ENCODE data around the gene CNIH1.
"Not testable (repeated sequence)": the region's sequence is repeated elsewhere in the genome, so short reads cannot be mapped to it uniquely, and the experiment has no call there.

The CNIH1 gene

DNA sequence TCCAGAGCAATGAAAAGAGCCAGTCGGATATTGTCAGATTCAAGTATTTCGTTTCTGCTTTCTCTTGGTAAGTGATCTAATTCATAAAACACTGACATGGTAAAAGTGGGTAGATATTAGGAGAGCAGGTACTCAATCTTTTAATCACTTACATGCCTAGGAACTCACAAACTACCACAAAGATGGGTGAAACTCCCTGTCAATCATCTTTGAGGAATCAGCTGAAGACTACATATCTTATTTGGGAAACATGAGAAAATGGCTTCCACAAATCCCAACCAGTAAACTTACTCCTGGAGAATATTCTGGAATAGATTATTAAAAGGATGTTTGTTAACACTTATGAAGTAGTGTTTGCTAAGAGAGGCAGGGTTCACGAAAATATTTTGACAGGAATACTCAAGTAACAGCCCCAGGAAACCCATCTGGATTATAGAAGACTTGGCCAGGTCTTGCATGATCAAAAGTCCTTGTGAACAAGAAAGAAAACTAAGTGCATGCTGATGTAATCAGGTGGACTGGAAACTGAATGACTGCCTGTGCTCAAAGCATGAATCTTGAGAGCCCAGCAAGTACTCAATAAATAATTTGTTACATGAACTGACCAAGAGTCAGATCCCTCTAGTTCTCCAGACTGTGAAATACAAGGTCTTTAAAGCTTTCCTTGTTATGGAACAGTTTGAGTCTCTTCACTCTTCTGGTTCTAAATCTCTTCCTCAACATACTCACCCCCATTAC is 15.5 kb downstream of the CNIH1 start:
- DNase-seq, result no peak

DNA sequence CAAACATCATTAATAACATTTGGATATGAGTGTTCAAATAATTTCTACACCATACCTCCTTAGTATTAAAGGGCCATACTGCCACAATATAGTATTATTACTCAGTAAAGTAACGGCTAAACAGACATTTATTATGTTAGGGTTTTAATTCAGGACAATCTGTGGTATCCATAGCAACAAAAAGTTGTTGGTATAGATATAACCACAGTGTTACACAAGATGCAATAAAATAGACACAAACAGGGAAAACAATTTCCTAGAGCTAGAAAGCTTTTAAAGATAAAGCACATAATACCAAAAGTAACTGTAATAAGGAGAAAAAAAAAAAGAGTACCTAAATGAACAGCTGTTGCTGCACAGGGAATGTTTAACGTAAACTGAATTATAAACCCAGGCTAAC is 16.1 kb downstream of the CNIH1 start:
- DNase-seq, result no peak

DNA sequence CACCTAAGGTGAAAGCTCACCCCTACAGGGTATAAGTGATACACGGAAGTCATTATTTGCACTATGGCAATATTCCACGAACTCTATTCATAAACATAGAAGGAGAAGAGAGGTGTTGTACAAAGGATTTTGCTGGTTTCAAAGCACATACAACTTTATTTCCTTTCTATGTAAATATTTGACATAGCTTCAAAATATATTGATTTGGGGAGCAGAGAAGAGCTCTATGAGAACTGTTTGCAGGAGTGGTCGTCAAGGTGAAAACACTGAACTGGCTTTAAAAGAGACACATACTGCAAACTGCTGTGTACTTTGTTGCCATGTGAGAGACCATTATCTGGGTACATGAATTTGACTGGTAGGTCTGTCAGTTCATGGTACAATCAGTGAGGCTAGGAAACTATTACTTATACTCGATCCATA is 16.7 kb downstream of the CNIH1 start:
- no peak for DNase-seq

DNA sequence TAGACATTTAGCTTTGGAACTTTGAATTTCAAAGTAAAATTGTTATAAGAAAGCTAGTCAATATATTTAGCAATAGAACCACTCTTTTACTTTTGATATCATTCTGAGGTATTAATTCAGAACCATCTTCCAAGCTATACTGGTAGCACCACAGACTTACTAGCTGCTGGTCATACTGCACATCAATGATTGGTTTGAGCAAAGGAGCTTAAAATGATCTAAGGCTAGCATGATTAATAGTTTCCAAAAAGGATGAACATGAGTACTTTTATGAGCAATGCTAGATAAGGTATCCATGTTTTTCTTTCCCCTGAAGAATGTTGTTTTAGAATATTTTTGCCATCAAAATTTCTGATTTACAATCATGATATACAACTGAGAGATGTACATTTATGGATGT is 17.2 kb downstream of the CNIH1 start:
- DNase-seq, result no peak

DNA sequence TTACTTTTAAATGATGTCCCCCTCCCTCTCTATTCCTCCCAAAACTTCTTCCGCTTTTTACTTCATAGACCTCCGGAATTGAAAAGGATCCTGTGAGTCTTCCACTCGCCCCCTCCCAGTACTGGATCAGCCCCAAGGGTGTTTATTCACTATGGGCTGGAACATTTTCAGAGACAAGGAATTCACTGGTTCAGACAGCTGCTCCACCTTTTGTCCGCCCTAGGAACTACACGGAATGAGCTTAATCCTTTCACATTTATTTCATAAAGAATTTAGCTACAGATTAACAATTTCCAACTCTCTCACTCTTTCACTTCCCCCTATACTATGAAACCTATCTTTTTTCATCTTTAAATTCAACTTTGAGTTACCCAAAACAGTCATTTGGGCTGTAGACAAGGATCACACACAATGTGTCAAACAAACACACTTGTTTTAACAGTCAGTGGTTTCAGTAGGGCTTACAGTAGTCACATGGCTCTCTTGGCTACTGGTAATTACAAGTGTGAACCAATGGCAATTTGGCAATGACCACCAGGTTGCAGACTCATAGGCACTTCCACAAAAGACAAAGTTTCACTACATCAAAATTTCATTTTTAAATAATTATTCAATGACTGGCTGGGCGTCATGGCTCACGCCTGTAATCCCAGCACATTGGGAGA is 20.6 kb downstream of the CNIH1 start:
- DNase-seq, result no peak

DNA sequence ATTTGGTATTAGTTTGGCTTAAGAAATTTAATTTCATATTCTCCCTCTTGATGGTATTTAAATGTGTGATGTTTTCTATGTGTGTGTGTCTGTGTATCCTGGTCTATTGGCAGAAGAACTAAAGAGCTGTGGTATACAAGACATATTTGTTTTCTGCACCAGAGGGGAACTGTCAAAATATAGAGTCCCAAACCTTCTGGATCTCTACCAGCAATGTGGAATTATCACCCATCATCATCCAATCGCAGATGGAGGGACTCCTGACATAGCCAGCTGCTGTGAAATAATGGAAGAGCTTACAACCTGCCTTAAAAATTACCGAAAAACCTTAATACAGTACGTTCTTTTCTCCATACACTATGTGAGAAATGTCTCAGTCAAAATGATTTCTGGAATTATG is 29.8 kb downstream of the CNIH1 start:
- DNase-seq, result no peak

DNA sequence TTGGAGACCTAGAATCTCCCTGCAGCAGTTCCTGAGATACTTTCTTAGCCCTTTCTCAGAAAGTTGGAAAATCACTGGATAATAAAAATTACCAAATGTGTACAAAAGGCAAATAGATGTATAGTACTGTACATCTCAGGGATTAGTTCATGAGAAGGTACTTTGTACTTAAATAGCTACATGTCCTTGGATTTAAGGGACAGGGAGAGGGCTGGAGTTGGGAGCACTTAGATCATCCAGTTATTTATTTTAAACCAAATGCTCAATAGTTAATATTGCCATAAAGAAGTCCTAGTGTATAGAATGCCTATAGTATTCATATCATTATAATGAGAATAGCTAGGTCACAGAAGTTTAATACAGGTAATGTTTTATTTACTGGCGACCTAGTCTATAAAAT is 31.0 kb downstream of the CNIH1 start:
- DNase-seq, result no peak

DNA sequence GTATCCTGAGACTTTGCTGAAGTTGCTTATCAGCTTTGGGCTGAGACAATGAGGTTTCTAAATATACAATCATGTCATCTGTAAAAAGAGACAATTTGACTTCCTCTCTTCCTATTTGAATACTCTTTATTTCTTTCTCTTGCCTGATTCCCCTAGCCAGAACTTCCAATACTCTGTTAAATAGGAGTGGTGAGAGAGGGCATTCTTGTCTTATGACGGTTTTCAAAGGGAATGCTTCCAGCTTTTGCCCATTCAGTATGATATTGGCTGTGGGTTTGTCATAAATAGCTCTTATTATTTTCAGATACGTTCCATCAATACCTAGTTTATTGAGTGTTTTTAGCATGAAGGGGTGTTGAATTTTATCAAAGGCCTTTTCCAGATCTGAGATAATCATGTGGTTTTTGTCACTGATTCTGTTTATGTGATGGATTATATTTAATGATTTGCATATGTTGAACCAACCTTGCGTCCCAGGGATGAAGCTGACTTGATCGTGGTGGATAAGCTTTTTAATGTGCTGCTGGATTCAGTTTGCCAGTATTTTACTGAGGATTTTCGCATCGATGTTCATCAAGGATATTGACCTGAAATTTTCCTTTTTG is 37.7 kb downstream of the CNIH1 start:
- DNase-seq, result not testable (repeated sequence)

DNA sequence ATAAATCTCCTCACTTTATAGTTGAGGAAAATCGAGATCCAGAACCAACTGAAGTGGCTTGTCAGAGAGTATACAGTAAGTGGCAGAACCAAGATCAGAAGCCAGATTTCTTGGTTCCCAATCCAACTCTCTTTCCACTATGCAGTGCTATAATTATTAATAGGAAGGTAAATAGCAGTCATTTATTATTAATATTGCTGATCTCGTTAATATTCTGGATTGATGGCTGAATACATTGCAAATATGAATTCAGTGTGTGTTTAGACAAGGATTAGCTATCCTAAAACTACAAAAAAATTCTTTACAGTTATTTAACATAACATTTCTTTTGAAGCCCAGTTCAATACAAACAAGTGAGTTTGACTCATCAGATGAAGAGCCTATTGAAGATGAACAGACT is 41.6 kb downstream of the CNIH1 start:
- no peak for DNase-seq

DNA sequence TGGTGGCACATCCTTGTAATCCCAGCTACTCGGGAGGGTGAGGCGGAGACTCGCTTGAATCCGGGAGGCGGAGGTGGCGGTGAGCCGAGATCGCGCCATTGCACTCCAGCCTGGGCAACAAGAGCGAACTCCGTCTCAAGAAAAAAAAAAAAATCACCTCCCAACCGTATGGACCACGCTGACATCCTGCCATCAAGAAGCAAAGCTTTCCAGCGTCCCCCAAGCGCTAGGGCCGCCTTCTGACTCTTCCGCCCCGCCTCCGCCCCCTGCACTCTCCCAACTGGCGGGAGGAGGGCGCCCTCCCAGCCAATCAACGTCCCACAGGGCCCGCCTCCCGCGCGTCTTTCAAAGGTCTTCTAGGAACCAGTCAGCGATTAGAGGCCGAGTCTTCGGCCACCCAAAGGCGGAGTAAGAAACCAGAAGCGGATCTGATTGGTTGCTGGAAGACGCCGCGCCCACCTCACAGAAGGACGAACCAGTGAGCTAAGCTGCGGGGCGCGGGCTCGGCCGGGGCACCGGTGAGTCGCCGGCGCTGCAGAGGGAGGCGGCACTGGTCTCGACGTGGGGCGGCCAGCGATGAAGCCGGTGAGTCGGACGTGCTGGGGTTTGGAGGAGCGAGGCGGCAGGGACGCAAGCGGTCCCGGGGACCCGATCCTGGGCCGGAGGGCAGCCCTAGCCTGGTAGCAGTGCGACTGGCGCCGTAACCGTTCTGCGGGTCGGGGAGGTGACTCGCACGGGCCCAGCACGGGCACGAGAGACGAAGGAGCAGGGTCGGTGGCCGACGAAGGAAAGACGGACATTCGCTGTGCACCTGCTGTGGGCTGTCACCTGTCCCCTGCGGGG is 44.5 kb downstream of the CNIH1 start, which contains the start of gene CDKN3:
Gene CDKN3 (plus strand): TSS at position 515 of the 843 bp plus-strand sequence. CDS start 62 bp downstream, at position 577.
- peak; percentile 98 for DNase-seq

DNA sequence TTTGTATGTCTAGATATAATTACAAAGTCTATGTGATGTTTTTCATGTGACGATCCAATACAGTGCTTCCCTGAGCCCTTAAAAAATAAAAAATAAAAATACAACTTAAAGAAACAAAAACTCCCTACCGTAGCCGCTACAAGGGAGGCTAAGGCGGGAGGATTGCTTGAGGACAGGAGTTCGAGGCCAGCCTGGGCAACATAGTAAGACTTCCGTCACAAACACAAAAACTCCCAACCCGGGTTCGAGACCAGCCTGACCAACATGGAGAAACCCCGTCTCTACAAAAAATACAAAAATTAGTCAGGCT is 45.0 kb downstream of the CNIH1 start:
- no peak for DNase-seq

DNA sequence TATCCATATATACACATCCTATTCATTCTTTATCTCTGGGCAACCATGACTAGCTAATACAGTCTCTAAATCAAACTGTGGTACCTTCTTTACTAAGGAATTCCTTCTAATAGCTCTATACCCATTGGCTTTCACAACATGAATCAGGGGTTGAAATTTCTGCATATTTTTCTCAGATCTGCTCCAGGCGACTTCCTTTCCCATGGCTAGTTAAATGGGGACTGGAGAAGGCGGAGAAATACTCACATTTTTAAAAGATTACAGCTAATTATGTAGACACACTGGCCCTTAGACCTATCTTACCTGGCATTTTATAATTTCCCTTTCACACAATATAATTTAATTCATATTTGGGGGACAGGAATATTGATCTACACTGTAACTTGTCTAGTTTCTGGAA is 45.5 kb downstream of the CNIH1 start:
- no peak for DNase-seq

DNA sequence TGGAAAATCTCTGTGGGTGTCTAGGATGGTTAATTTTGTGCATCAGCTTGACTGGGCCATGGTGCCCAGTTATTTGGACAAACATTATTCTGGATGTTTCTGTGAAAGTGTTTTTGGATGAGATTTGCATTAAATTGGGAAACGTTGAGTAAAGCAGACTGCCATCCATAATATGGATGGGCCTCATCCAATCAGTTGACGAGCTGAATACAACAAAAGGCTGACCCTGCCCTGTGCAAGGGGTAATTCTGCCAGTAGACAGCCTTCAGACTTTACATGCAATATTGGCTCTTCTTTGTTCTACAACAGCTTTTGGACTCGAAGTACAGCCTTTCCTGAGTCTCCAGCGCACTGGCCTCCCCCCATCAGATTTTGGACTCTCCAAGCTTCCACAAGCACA is 45.9 kb downstream of the CNIH1 start:
- no peak for DNase-seq

DNA sequence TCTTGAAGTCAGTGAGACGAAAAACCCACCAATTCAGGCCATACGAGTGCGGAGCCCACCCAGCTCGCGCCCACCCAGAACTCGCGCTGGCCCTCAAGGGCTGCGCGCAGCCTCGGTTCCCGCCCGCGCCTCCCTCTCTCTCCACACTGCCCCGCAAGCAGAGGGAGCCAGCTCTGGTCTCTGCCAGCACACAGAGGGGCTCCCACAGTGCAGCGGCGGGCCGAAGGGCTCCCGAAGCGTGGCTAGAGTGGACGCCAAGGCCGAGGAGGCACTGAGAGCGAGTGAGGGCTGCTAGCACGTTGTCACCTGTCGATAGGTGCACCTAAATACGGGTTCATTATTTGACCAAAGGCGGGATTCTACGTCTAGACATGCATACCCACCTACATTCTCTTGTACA is 46.6 kb downstream of the CNIH1 start:
- no peak for DNase-seq

DNA sequence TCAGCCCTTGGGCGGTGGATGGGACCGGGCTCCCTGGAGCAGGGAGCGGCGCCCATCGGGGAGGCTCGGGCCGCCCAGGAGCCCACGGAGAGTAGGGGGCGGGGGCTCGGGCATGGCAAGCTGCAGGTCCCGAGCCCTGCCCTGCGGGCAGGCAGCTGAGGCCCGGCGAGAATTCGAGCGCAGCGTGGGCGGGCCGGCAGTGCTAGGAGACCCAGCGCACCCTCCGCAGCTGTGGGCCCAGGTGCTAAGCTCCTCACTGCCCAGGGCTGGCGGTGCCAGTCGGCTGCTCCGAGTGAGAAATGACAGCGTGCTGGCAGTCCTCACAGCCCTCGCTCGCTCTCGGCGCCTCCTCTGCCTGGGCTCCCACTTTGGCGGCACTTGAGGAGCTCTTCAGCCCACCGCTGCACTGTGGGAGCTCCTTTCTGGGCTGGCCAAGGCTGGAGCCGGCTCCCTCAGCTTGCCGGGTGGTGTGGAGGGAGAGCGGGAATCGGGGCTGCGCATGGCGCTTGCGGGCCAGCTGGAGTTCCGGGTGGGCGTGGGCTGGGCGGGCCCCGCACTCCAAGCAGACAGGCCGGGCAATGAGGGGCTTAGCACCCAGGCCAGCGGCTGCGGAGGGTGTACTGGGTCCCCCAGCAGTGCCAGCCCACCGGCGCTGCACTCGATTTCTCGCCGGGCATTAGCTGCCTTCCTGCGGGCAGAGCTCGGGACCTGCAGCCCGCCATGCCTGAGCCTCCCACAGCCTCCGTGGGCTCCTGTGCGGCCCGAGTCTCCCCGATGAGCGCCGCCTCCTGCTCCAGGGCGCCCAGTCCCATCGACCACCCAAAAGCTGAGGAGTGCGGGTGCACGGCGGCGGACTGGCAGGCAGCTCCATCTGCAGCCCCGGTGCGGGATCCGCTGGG is 47.9 kb downstream of the CNIH1 start:
- DNase-seq, result not testable (repeated sequence)

DNA sequence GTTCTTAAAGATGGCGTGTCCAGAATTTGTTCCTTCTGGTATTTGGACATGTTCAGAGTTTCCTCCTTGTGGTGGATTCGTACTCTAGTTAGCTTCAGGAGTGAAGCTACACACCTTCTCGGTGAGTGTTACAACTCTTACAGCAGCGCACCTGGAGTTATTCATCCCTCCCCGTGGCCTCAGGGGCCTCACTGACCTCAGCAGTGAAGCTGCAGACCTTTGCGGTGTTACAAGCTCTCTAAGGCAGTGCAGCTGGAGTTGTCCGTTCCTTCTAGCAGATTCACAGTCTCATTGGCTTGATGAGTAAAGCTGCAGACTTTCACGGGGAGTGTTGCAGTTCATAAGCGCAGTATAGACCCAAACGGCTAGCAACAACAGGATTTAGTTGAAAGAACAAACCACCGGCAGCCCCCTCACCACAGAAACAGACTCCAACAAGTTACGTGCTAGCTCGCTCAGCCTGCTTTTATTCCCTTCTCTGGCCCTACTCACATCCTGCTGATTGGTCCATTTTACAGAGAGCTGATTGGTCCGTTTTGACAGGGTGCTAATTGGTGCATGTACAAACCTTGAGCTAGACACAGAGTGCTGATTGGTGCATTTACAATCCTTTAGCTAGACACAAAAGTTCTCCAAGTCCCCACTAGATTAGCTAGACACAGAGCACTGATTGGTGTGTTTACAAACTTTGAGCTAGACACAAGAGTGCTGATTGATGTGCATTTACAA is 48.9 kb downstream of the CNIH1 start:
- DNase-seq, result no peak

DNA sequence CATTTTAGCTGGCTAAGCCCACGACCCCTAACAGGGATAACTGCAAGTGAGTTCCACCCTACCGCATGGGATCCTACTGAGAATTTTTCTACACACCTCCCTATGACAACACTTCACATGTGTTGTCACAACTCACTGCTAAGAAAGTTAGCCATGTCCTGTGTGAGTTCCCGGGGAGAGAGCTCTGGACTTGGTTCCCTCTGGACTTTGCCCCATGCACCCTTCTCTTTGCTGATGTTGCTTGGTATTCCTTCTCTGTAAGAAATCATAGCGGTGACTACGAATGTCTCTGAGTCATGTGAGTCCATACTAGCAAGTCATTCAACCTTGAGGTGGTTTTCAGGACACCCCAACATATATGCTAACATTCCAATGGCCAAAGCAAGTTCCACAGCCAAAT is 53.8 kb downstream of the CNIH1 start:
- DNase-seq, result no peak

DNA sequence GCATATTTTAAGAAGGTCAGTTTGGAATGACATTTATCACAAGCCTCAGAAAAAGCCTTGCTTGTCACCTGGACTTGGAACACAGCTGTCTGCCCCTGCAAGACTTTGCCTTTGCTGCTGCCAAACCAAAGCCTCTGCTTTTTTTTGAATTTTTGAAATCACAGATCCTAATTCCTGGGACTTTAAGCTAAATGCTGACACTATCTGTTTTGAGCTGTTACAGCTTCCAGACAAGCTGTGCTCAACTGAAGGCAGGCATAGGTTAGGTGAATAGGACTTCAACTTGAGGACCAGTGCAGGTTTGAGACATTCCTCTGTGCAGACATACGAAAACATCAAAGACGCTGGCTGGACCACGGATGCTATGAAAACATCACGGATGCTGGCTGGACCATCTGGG is 55.6 kb downstream of the CNIH1 start:
- DNase-seq, result no peak

DNA sequence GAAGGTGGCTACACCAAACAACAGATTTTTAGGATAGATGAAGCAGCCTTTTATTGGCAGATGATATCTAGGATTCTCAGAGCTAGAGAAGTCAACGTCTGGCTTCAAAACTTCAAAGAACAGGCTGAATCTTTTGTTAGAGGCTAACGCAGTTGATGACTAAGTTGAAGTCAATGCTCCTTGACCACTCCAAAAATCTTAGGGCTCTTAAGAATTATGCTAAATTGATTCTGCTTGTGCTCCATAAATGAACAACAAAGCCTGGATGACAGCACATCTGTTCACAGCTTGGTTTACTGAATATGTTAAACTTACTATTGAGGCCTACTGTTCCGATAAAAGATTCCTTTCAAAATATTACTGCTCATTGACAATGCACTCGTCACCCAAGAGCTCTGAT is 57.3 kb downstream of the CNIH1 start:
- DNase-seq, result no peak

DNA sequence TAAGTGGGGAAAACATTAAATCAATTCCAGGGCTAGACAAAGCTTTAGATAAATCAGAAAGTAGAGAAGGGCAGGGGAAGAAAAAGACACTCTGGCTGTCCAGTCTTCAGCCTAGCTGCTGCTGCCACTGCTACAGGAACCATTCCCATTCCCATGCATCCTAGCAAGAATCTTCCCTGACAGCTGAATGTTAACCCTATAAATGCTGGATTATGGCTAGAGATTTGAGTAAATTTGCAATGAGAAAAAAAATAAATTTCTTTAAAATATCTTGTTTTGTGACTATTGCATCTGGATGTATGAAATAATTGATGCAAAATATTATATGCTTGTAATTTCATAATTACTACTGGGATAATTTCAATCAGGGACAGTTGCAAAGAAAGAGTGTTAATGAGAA is 59.4 kb downstream of the CNIH1 start:
- no peak for DNase-seq

DNA sequence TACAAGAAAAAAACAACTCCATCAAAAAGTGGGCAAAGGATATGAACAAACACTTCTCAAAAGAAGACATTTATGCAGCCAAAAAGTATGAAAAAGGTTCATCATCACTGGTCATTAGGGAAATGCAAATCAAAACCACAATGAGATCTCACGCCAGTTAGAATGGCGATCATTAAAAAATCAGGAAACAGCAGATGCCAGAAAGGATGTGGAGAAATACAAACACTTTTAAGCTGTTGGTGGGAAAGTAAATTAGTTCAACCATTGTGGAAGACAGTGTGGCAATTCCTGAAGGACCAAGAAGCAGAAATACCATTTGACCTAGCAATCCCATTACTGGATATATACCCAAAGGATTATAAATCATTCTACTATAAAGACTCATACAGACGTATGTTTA is 60.6 kb downstream of the CNIH1 start:
- DNase-seq, result not testable (repeated sequence)

DNA sequence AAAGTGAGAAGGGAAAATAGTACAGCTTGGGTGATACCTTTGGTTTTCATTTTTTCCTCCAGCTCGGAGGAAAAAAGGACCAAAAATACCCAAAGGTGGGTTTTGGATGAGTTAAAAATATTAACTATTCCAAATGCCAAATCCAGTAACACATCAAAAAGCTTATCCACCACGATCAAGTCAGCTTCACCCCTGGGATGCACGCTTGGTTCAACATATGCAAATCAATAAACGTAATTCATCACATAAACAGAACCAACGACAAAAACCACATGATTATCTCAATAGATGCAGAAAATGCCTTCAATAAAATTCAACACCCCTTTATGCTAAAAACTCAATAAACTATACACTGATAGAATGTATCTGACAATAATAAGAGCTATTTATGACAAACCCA is 62.3 kb downstream of the CNIH1 start:
- DNase-seq, result not testable (repeated sequence)
